GM23248 (cell line): ENCODE measurements around the gene KIF16B.

Experiments used
- EZH2 ChIP-seq: fragments of 200-600 bp; sonication (generic); IDR thresholded peaks from 2 replicates; pipeline ENCODE4 v1.6.1; 2018; ENCODE audit warnings: antibody characterized with exemption, mild to moderate bottlenecking; ENCODE audit not compliant: insufficient read depth, poor library complexity, severe bottlenecking
- EZH2phosphoT487 ChIP-seq: fragments of 200-600 bp; sonication (generic); IDR thresholded peaks from 2 replicates; pipeline ENCODE4 v1.6.1; 2018; ENCODE audit warnings: antibody characterized with exemption, moderate library complexity, mild to moderate bottlenecking, low read depth; ENCODE audit not compliant: insufficient read depth

- TF ChIP-seq EZH2 (no peak), EZH2phosphoT487 (no peak)
Observed at GRCh38 chr20:16477632-16478031, 95.6 kb downstream of the KIF16B start.
